Diencephalon (tissue), 1 donor: ENCODE measurements around the gene UFD1. TPM values are rescaled to one million over a fixed set of nuclear protein-coding genes. Genes with fewer than 3 reads are reported as not detected.

Source experiments
- total RNA-seq: library from RNA; depleted of rRNA; stranded (reverse); fragments of >200 nt; gene quantifications from one replicate; pipeline ENCODE4 v1.2.3, GENCODE V29; 2014

UFD1 gene
- 29.1 TPM for total RNA-seq

GRCh38 chr22:19478901-19479354 is at the start of gene UFD1:
Gene UFD1 (minus strand): TSS chr22:19479193. CDS start chr22:19479085, 108 bp downstream.

GRCh38 chr22:19524170-19525115 is 45.5 kb upstream of the UFD1 start, which contains the start of gene CLDN5:
Gene CLDN5 (minus strand): TSS chr22:19524410. CDS start chr22:19524255, 155 bp downstream.

GRCh38 chr22:19479355-19480172 is 571 bp upstream of the UFD1 start, which contains the start of gene CDC45:
Gene CDC45 (plus strand): TSS chr22:19479920. CDS start chr22:19479969, 49 bp downstream.

GRCh38 chr22:19447330-19448075 is 31.5 kb downstream of the UFD1 start, which contains the start of gene C22orf39:
Gene C22orf39 (minus strand): TSS chr22:19447711. CDS start chr22:19447688, 23 bp downstream.

GRCh38 chr22:19432133-19432851 is 46.7 kb downstream of the UFD1 start, which contains the start of gene MRPL40:
Gene MRPL40 (plus strand): TSS chr22:19432545. CDS start chr22:19432555, 10 bp downstream.

GRCh38 chr22:19431649-19432132 is 47.3 kb downstream of the UFD1 start, which contains the start of gene HIRA:
Gene HIRA (minus strand): TSS chr22:19431733. CDS start chr22:19431476, 257 bp downstream.

Other genes with a start within 250 kb of the UFD1 start
- 15.9 TPM for gene CLTCL1, start 187.5 kb downstream of the UFD1 start, total RNA-seq
- 26.8 TPM for gene HIRA, start 47.5 kb downstream of the UFD1 start, total RNA-seq
- gene MRPL40, start 46.6 kb downstream of the UFD1 start, total RNA-seq: 17.5 TPM
- gene C22orf39, start 31.5 kb downstream of the UFD1 start, total RNA-seq: 46.1 TPM
- 1.8 TPM for gene CDC45, start 727 bp upstream of the UFD1 start, total RNA-seq
- 91.8 TPM for gene CLDN5, start 45.2 kb upstream of the UFD1 start, total RNA-seq
- gene SEPTIN5, start 235.3 kb upstream of the UFD1 start, total RNA-seq: 178 TPM
- 16.8 TPM for gene GP1BB, start 244.3 kb upstream of the UFD1 start, total RNA-seq